ENCODE measurements around the gene PCBP2. TPM values are rescaled to one million over a fixed set of nuclear protein-coding genes. Genes with fewer than 3 reads are reported as not detected.

Gene PCBP2
- total RNA-seq, 6 donors from 2014 or later = 346 to 723 (median 513) TPM

- 97% methylated on average over 13 of the region's 13 CpGs for WGBS, 2 donors
- H3K36me3 ChIP-seq = peaks cover 38 to 100% (median 71%) of the 10 kb centered on the region in 4 donors
- H3K4me1 ChIP-seq = no peaks in the 10 kb centered on the region
- no peak overlapping the region for H3K27ac ChIP-seq
- ATAC-seq (ENCODE audit: low FRiP score in 2 of 2) (no peak), DNase-seq (no peak)
- no peak overlapping the region for H3K4me3 ChIP-seq
- H3K9me3 ChIP-seq = no peaks in the 10 kb centered on the region
- no peak for TF ChIP-seq CTCF (IDR thresholded peaks at IDR 0.05)
- no peak for TF ChIP-seq EP300 (IDR thresholded peaks at IDR 0.05)
- no peak for TF ChIP-seq POLR2A (IDR thresholded peaks at IDR 0.05)
- no peak for TF ChIP-seq POLR2AphosphoS5 (IDR thresholded peaks at IDR 0.05)
- H3K27me3 ChIP-seq = no peaks in the 10 kb centered on the region
These were observed 72.6 kb downstream of the PCBP2 start for GRCh38 chr12:53524476-53524875.

GRCh38 chr12:53530061-53530460 lies 78.2 kb downstream of the PCBP2 start:
- H3K36me3 ChIP-seq = peaks cover 30 to 98% (median 72%) of the 10 kb centered on the region in 4 donors
- DNase-seq (no peak), ATAC-seq (ENCODE audit: low FRiP score in 2 of 2) (no peak)
- H3K9me3 ChIP-seq = no peaks in the 10 kb centered on the region
- 72 to 76% methylated on average over 2 of the region's 2 CpGs for WGBS, 2 donors
- no peaks in the 10 kb centered on the region for H3K4me1 ChIP-seq
- TF ChIP-seq CTCF (IDR thresholded peaks at IDR 0.05) (no peak), POLR2AphosphoS5 (IDR thresholded peaks at IDR 0.05) (no peak), POLR2A (IDR thresholded peaks at IDR 0.05) (no peak)
- H3K4me3 ChIP-seq = no peak overlapping the region
- no peaks in the 10 kb centered on the region for H3K27me3 ChIP-seq
- no peak overlapping the region for H3K27ac ChIP-seq

Small RNA genes within 50 kb of the gene (small RNA-seq; reads per million reads assigned to genes)
- gene AC023509.3 = 0 reads per million in 4 donors

Other genes starting within 250 kb of the PCBP2 start
- gene ITGB7, start 244.9 kb upstream of the PCBP2 start, total RNA-seq = 10 to 100 TPM in 1 of 6 donors, 1 to 10 TPM in 5; 3.1 to 12.9 (median 4.7) TPM
- 10 to 100 TPM; 21.2 to 43.0 (median 32.1) TPM for gene RARG, start 219.9 kb upstream of the PCBP2 start, total RNA-seq
- 1 to 10 TPM; 1.5 to 5.3 (median 2.1) TPM for gene ESPL1, start 183.8 kb upstream of the PCBP2 start, total RNA-seq
- 100 to 1,000 TPM; 374 to 580 (median 445) TPM for gene PFDN5, start 156.6 kb upstream of the PCBP2 start, total RNA-seq
- gene MYG1, start 152.4 kb upstream of the PCBP2 start, total RNA-seq = 10 to 100 TPM; 29.1 to 50.7 (median 34.8) TPM
- 100 to 1,000 TPM in 1 of 6 donors, 10 to 100 TPM in 5; 27.2 to 138 (median 40.4) TPM for gene AAAS, start 130.5 kb upstream of the PCBP2 start, total RNA-seq
- gene SP7, start 115.7 kb upstream of the PCBP2 start, total RNA-seq = not detected
- 10 to 100 TPM; 46.6 to 82.2 (median 61.7) TPM for gene SP1, start 71.9 kb upstream of the PCBP2 start, total RNA-seq
- 1 to 10 TPM in 1 of 6 donors, under 1 TPM in 3, not detected in 2; 0.24 to 1.0 (median 0.41) TPM for gene AMHR2, start 28.2 kb upstream of the PCBP2 start, total RNA-seq
- gene PRR13, start 10.4 kb upstream of the PCBP2 start, total RNA-seq = 100 to 1,000 TPM in 3 of 6 donors, 10 to 100 TPM in 3; 81.5 to 198 (median 105) TPM
- gene MAP3K12, start 47.4 kb downstream of the PCBP2 start, total RNA-seq = 10 to 100 TPM in 5 of 6 donors, 1 to 10 TPM in 1; 9.6 to 87.0 (median 17.4) TPM
- gene TARBP2, start 49.2 kb downstream of the PCBP2 start, total RNA-seq = 10 to 100 TPM; 25.4 to 74.4 (median 36.8) TPM
- gene NPFF, start 55.4 kb downstream of the PCBP2 start, total RNA-seq = 1 to 10 TPM in 1 of 6 donors, not detected in 5; 6.2 TPM
- 10 to 100 TPM; 23.4 to 48.9 (median 41.2) TPM for gene ATF7, start 174.3 kb downstream of the PCBP2 start, total RNA-seq
- 100 to 1,000 TPM; 140 to 273 (median 206) TPM for gene ATP5MC2, start 224.0 kb downstream of the PCBP2 start, total RNA-seq